ENCODE data around the gene RFX3.

Gene RFX3

GRCh38 chr9:3205421-3206095, 320.2 kb downstream of the RFX3 start:
- DNase-seq (ENCODE audit: low spot score) = peak; percentile 28

DNA sequence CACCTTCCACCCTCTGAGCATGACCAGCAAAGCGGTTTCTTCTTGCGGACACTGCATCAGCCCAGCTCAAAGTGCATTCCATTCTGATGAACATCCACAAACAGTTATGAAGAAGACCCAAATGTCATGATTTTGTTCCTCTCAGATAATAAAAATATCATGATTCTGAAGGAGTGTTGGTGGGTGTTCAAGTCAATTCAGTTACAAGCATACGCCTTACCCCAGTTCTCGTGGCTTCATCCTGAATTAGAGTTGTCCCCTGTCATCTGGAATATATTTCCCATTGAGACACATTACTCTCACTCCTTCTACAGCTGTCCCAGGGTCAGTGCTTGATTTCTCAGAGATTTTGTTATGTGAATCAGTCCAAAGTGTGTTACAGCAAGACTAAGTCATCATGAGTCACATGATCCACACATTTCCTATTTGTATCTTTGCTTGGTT, 325.4 kb downstream of the RFX3 start:
- no peak for DNase-seq (ENCODE audit: low spot score)

DNA sequence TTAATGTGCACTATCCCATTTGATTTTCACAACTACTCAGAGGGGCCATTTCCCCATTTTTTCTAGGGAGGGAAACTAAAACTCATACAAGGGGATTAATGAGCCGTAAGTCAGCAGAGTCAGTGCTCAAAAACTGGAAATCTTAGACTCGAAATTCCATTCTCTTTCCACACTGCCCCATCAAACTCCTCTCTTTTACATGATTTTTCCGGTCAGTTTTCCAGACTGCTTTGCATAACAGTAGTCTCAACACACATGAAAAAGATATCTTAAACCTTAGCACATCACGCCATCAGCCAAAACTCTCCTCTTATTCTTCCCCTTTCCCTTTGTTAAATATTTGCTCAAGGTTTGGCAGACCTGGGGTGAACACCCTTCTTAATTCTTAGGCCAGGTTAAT, 332.0 kb downstream of the RFX3 start:
- DNase-seq (ENCODE audit: low spot score) = no peak

DNA sequence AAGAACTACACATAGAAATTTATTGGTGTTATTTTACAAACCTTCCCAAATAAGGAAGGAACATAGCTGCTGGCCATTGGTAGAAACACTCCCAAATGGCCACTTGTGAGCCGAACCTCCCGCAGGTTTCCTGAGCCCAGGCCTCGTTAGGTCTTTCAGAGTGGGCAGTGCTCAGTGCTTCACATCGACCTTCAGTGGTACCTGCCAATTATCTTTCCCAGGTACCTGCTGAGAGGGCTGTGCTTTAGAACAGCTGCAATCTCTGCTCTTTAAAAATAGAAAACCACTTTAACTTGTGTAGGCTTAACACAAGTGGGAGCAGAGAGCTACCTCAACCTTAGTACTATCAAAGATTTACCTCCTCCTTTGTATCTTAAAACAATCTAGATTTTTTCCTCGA, 334.1 kb downstream of the RFX3 start:
- DNase-seq (ENCODE audit: low spot score) = no peak

GRCh38 chr9:3189113-3189861, 336.5 kb downstream of the RFX3 start:
- no peak for DNase-seq (ENCODE audit: low spot score)

- no peak for DNase-seq (ENCODE audit: low spot score)
Measured at GRCh38 chr9:3186751-3187150, 339.1 kb downstream of the RFX3 start.

DNA sequence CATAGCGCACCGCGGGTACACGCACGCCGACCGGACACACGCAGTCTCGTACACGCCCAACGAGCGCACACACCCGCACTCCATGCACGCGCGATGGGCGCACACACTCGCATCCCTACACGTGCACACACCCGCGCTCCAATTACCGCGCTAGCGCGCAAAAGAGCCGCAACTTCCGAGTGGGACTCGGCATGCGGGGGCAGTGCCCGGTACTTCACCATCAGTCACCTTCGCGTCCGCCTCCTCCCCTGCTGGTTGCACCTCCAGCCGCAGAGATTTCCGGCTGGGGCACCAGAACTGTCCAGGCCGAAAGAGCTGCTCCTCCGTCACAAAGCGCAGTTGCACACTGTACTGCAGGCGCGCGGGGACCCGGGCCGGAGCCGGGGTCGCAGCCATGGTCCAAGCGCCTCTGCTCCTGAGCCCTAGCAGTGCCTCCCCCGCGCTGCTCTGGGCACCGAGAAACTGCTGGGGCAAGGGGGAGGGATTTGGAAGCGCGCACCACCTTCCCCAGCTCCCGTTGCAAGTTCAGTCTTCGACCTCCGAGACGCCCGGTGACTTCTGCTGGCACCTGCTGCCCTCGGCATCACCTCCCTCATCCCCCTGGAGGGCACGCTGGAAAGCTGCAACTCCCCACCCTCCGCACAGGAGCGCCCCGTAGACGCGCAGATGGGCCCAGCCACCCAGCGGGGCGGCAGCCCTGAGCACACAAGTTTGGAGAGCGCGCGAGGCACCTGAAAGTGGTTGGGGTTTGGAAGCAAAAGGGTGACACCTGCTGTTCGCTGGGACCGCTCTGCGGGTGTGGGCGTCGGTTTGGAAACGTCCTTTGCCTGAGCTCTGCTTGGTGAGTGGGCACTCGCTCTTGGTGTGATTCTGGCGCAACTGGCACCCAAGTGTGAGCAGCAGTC, 344.5 kb downstream of the RFX3 start:
- peak; percentile 59 for DNase-seq (ENCODE audit: low spot score)

- DNase-seq (ENCODE audit: low spot score) = no peak
Measured at GRCh38 chr9:3180696-3181048, 345.1 kb downstream of the RFX3 start.

DNA sequence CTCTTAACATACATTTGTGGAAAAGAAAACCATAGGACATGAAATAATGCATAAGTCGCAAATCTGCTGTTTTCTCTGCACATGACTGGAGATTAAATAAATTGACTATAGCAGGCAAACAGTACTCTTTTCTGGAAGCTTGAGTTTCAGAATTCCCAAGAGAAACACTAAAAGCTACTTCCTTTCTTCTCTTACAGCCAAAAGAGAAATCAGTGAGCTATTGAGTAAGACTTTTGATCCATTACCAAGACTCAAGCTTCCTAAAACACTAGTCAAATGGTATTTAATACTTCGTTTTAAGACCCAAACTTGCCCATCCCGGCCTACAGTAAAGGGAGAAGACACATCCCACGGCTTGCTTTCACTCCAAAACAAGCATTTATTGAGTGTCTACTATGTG, 346.1 kb downstream of the RFX3 start:
- DNase-seq (ENCODE audit: low spot score) = no peak

- no peak for DNase-seq (ENCODE audit: low spot score)
Measured at GRCh38 chr9:3177936-3178335, 347.9 kb downstream of the RFX3 start.

- no peak for DNase-seq (ENCODE audit: low spot score)
Measured at GRCh38 chr9:3177146-3177761, 348.5 kb downstream of the RFX3 start.

- DNase-seq (ENCODE audit: low spot score) = no peak
Measured at GRCh38 chr9:3173374-3173773, 352.4 kb downstream of the RFX3 start.

DNA sequence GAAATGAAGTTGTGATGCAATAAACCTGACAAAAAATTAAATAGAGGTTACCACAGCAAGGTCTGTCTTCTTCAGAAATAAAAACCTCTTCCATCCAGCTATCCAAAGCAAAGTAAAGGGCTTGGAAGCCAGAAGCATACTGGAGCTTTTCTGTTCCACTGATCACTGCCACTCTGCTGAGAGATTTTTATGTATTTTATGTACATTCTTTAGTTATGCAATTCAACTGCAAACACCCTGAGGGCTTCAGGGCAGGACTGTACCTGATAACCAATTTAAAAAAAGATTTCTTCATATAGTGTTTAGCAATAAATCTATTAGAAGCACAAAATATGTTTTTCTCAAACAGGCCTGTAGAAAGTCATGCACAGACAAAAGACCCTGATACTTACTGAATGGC, 355.0 kb downstream of the RFX3 start:
- no peak for DNase-seq (ENCODE audit: low spot score)

All from Ammon's horn (tissue), 1 donor.